SK-N-SH (cell line): ENCODE results near the gene CDK14.

ENCODE experiments used
- EP300 ChIP-seq, 2 experiments: IDR thresholded peaks; 2 replicates each; pipeline versions ENCODE4 v1.4.0 to v1.6.1; 2012; ENCODE audit warnings: borderline replicate concordance in 1 of 2, low read depth in 1 of 2, low read length in 1 of 2
- TF ChIP-seq, protein P1 (sequence below): IDR thresholded peaks from 2 replicates; pipeline ENCODE4 v1.4.0; 2012; ENCODE audit warnings: low read depth

DNA sequence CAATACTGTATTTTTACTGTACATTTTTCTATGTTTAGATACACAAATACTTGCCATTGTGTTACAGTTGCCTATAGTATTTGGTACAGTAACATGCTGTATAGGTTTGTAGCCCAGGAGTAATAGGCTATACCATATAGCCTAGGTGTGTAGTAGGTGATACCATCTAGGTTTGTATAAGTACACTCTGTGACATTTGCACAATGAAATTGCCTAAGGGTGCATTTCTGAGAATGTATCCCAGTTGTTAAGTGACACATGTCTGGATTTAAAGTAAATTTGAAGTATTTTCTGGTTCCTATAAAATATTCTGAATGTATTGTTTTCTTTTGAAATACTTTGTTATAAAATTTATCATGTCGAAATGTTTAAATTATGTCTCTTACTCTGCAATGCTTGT lies 7.2 kb downstream of the CDK14 start:
- no peak for TF ChIP-seq EP300 (IDR thresholded peaks at IDR 0.05; ENCODE audit: borderline replicate concordance in 1 of 2, low read depth in 1 of 2, low read length in 1 of 2)
- TF ChIP-seq, protein P1, sequence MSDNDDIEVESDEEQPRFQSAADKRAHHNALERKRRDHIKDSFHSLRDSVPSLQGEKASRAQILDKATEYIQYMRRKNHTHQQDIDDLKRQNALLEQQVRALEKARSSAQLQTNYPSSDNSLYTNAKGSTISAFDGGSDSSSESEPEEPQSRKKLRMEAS = no peak
